Regular cardiac myocyte (primary cell): ENCODE data around the gene CD3D. TPM values are rescaled to one million over a fixed set of nuclear protein-coding genes. Genes with fewer than 3 reads are reported as not detected.

Experiments used
- total RNA-seq: library from RNA; depleted of rRNA; stranded (reverse); fragments of >200 nt; gene quantifications from 2 replicates; pipeline ENCODE4 v1.2.3, GENCODE V29; 2014

Gene CD3D
- not detected in 2 replicates for total RNA-seq

DNA sequence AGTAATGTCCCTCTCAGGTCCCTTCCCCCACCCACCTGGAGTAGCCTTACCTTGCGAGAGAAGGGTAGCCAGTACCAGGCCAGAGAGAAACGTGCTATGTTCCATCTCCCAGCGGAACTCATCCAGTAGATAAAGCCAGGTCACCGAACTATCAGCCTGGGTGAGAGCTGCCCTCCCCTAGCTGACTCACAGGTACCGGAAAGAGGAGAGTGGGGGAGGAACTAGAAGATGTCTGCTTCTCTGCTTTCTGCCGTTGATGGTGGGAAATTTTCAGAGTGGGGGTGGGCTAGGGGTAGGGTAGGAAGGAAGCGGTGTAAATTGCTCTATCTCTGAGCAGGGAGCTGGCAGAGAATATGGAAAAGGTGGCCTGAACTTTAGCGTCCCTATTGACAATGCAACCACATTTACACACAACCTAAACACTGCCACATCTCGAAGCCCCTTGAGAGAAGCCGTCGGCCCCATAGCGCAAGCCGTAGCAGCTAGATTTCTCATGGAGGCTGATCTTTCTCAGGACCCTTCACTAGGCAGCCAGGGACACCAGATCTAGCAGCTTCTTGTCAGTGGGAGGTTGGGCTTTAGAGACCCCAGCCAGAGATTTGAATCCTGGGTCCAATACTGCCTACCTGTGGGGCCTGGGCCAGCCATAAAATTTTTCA, at the start of gene CD3D:
Gene CD3D (minus strand): TSS at position 203 of the 659 bp plus-strand sequence. CDS start 98 bp downstream, at position 105.

DNA sequence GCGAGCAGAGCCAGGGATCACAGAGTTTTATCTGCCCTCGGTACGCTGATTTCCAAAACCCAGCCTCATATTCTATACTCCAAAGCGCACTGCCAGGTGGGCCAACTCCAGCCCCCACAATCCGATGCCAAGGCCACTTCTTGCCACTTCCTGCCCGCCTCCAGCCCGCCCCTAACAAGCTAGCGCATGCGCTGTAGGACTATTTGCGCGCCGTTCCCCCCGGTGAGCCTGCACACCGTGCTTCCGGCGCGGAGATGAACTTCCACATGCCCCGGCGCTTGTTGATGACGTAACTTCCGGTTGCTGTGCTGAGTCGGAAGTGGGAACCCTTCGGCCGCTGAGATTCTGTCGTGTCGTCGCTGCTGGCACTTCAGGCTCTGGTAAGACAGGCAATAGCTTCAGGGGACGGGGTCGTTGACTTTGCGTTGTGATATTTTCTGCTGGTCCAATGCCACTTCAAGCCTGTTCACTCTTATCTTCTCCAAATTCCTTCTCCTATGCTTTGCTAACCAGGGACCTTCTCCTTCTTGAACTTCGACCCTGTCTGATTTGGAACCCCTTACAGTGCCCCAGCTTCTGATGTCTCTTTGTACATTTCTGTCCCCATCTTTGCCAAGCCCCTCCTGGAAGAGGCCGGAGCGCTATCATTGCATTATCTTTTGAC, 16.9 kb upstream of the CD3D start, which contains the start of gene UBE4A:
Gene UBE4A (plus strand): TSS at position 306 of the 664 bp plus-strand sequence. CDS start 5,481 bp downstream, outside the sequence.

DNA sequence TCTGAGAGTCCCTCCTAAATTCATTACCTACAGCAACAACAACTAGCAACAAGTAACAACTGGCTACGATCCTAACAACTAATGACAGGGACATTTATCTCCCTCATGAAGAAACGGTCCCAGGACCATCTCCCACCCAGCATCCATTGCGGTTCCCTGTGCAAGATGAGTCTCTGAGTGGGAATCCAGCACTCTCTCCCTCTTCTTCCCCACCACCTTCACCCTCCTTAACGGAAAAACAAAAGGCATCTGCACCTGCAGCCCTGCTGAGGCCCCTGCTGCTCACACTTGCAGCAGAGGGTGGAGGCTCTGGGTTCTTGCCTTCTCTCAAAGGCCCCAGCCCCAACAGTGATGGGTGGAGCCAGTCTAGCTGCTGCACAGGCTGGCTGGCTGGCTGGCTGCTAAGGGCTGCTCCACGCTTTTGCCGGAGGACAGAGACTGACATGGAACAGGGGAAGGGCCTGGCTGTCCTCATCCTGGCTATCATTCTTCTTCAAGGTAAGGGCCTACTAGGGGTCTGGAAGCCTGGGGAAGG, 1.5 kb upstream of the CD3D start, which contains the start of gene CD3G:
Gene CD3G (plus strand): TSS at position 364 of the 535 bp plus-strand sequence. CDS start 80 bp downstream, at position 444.

DNA sequence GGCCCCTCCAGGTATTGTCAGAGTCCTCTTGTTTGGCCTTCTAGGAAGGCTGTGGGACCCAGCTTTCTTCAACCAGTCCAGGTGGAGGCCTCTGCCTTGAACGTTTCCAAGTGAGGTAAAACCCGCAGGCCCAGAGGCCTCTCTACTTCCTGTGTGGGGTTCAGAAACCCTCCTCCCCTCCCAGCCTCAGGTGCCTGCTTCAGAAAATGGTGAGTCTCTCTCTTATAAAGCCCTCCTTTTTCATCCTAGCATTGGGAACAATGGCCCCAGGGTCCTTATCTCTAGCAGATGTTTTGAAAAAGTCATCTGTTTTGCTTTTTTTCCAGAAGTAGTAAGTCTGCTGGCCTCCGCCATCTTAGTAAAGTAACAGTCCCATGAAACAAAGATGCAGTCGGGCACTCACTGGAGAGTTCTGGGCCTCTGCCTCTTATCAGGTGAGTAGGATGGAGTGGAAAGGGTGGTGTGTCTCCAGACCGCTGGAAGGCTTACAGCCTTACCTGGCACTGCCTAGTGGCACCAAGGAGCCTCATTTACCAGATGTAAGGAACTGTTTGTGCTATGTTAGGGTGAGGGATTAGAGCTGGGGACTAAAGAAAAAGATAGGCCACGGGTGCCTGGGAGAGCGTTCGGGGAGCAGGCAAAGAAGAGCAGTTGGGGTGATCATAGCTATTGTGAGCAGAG, 37.8 kb downstream of the CD3D start, which contains the start of gene CD3E:
Gene CD3E (plus strand): TSS at position 163 of the 681 bp plus-strand sequence. CDS start 223 bp downstream, at position 386.

Other genes starting within 250 kb of the CD3D start
- gene SCN4B, start 189.9 kb downstream of the CD3D start, total RNA-seq = 0.28 TPM in 1 of 2 replicates, not detected in the other
- gene SCN2B, start 166.1 kb downstream of the CD3D start, total RNA-seq = not detected in 2 replicates
- not detected in 2 replicates for gene JAML, start 117.7 kb downstream of the CD3D start, total RNA-seq
- gene MPZL3, start 90.3 kb downstream of the CD3D start, total RNA-seq = 1.3 and 2.0 TPM in 2 replicates
- gene MPZL2, start 78.4 kb downstream of the CD3D start, total RNA-seq = 0.19 and 1.1 TPM in 2 replicates
- not detected in 2 replicates for gene CD3E, start 38.0 kb downstream of the CD3D start, total RNA-seq
- gene CD3G, start 1.6 kb upstream of the CD3D start, total RNA-seq = not detected in 2 replicates
- gene UBE4A, start 16.9 kb upstream of the CD3D start, total RNA-seq = 33.3 and 36.0 TPM in 2 replicates
- gene ATP5MG, start 58.9 kb upstream of the CD3D start, total RNA-seq = 54.4 and 62.5 TPM in 2 replicates
- 12.8 and 20.9 TPM in 2 replicates for gene KMT2A, start 93.8 kb upstream of the CD3D start, total RNA-seq
- gene TTC36, start 184.8 kb upstream of the CD3D start, total RNA-seq = 0.58 and 1.7 TPM in 2 replicates
- 10.9 and 15.5 TPM in 2 replicates for gene TMEM25, start 188.5 kb upstream of the CD3D start, total RNA-seq
- 21.7 and 27.0 TPM in 2 replicates for gene IFT46, start 223.2 kb upstream of the CD3D start, total RNA-seq
- gene ARCN1, start 229.7 kb upstream of the CD3D start, total RNA-seq = 159 and 212 TPM in 2 replicates